Uterus (tissue), 4 donors: ENCODE results near the gene HEXA. TPM values are rescaled to one million over a fixed set of nuclear protein-coding genes. Genes with fewer than 3 reads are reported as not detected.
"Not testable (repeated sequence)": the region's sequence is repeated elsewhere in the genome, so short reads cannot be mapped to it uniquely, and the experiment has no call there.

Experiments used
- DNase-seq, 2 donors: peaks; one replicate each; pipeline ENCODE4 v3.0.0-alpha.2; 2019 to 2020
- H3K27ac ChIP-seq, 2 donors: fragments of 200-600 bp; sonication (generic); 1 replicate in 1 of 2; 2 replicates in 1 of 2; pipeline ENCODE4 v1.5.1; 2016 to 2018
- H3K27me3 ChIP-seq, 2 donors: fragments of 200-600 bp; sonication (generic); one replicate each; pipeline ENCODE4 v1.5.1; 2018 to 2019; ENCODE audit warnings: control low read depth in 1 of 2
- H3K36me3 ChIP-seq, 2 donors: fragments of 200-600 bp; sonication (generic); one replicate each; pipeline ENCODE4 v1.5.1; 2019; ENCODE audit warnings: control low read depth in 1 of 2
- H3K4me1 ChIP-seq, 2 donors: fragments of 200-600 bp; sonication (generic); one replicate each; pipeline ENCODE4 v1.5.1; 2018 to 2019; ENCODE audit warnings: control low read depth in 1 of 2
- H3K4me3 ChIP-seq, 2 donors: fragments of 200-600 bp; sonication (generic); 1 replicate in 1 of 2; 2 replicates in 1 of 2; pipeline ENCODE4 v1.5.1; 2018 to 2019; ENCODE audit warnings: mild to moderate bottlenecking in 1 of 2
- H3K9me3 ChIP-seq, 2 donors: fragments of 200-600 bp; sonication (generic); one replicate each; pipeline ENCODE4 v1.5.1; 2019; ENCODE audit warnings: control low read depth in 1 of 2
- CTCF ChIP-seq, 4 experiments: fragments of 200-600 bp in 2 of 4; fragments of 450-650 bp in 2 of 4; sonication (generic) in 2 of 4; IDR thresholded peaks; one replicate each; pipeline ENCODE4 v1.5.1; 2016 to 2019; ENCODE audit warnings: antibody characterized with exemption in 4 of 4, mild to moderate bottlenecking in 2 of 4, moderate library complexity in 1 of 4
- POLR2A ChIP-seq, 2 donors: fragments of 450-650 bp; IDR thresholded peaks; one replicate each; pipeline ENCODE4 v1.6.1; 2016; ENCODE audit warnings: antibody characterized with exemption in 2 of 2, mild to moderate bottlenecking in 1 of 2, moderate library complexity in 1 of 2
- intact Hi-C: fragments of 100-400 bp; cut with DNase I; formaldehyde crosslinking; loops from one replicate; pipeline ENCODE4 v1.15.1; 2023; ENCODE audit warnings: low total_unique reads
- total RNA-seq, 4 donors: library from RNA; depleted of rRNA in 3 of 4; stranded (reverse); fragments of >200 nt in 3 of 4; gene quantifications; one replicate each; pipeline versions ENCODE4 v1.1.0 to v1.2.4, GENCODE V29; 2014 to 2023
- donor health status: DM: yes; HTN: yes; CAD: no.

Gene HEXA
- 10 to 100 TPM; 14.9 to 86.0 (median 52.9) TPM for total RNA-seq

- Histone ChIP-seq H3K9me3 (no peaks in the 10 kb centered on the region), H3K4me1 (peaks cover 0 to 15% of the 10 kb centered on the region in 2 donors), H3K27ac (peak within 1 kb of the TSS; percentile 83 to 85), H3K4me3 (peak within 1 kb of the TSS; percentile 69 to 80), H3K36me3 (no peaks in the 10 kb centered on the region), H3K27me3 (no peaks in the 10 kb centered on the region)
- DNase-seq, result peak; percentile 96
- TF ChIP-seq POLR2A (IDR thresholded peaks at IDR 0.05) (peak; percentile 23 to 66), CTCF (IDR thresholded peaks at IDR 0.05) (peak in 1 of 4 experiments; percentile 25)
- intact Hi-C loops, result no loop called here
Measured at GRCh38 chr15:72375846-72376581, at the start of gene HEXA. HEXA (minus strand) TSS chr15:72376014; CDS start chr15:72375972, 42 bp downstream.

- DNase-seq, result no peak
- no peaks in the 10 kb centered on the region for H3K9me3 ChIP-seq
- TF ChIP-seq POLR2A (IDR thresholded peaks at IDR 0.05) (no peak), CTCF (IDR thresholded peaks at IDR 0.05) (no peak)
- intact Hi-C loops, result no loop called here
- H3K27me3 ChIP-seq, result no peaks in the 10 kb centered on the region
- no peak overlapping the region for H3K4me3 ChIP-seq
- no peaks in the 10 kb centered on the region for H3K36me3 ChIP-seq
- no peak overlapping the region for H3K27ac ChIP-seq
- no peaks in the 10 kb centered on the region for H3K4me1 ChIP-seq
Measured at GRCh38 chr15:72423256-72423655, 47.4 kb upstream of the HEXA start.

GRCh38 chr15:72421484-72421883 lies 45.7 kb upstream of the HEXA start:
- TF ChIP-seq CTCF (IDR thresholded peaks at IDR 0.05), result no peak
- TF ChIP-seq POLR2A (IDR thresholded peaks at IDR 0.05), result no peak
- Histone ChIP-seq H3K36me3 (no peaks in the 10 kb centered on the region), H3K4me1 (no peaks in the 10 kb centered on the region), H3K9me3 (no peaks in the 10 kb centered on the region), H3K27me3 (no peaks in the 10 kb centered on the region), H3K4me3 (no peak overlapping the region), H3K27ac (no peak overlapping the region)
- intact Hi-C loops, result no loop called here
- no peak for DNase-seq

GRCh38 chr15:72420576-72420975 lies 44.8 kb upstream of the HEXA start:
- intact Hi-C loops, result no loop called here
- no peak overlapping the region for H3K4me3 ChIP-seq
- H3K27me3 ChIP-seq, result no peaks in the 10 kb centered on the region
- TF ChIP-seq POLR2A (IDR thresholded peaks at IDR 0.05), result no peak
- TF ChIP-seq CTCF (IDR thresholded peaks at IDR 0.05), result no peak
- no peak overlapping the region for H3K27ac ChIP-seq
- DNase-seq, result no peak
- H3K9me3 ChIP-seq, result no peaks in the 10 kb centered on the region
- H3K36me3 ChIP-seq, result no peaks in the 10 kb centered on the region
- H3K4me1 ChIP-seq, result no peaks in the 10 kb centered on the region

- DNase-seq, H3K27me3 ChIP-seq, H3K27ac ChIP-seq, H3K36me3 ChIP-seq, intact Hi-C loops, H3K9me3 ChIP-seq, H3K4me3 ChIP-seq, H3K4me1 ChIP-seq: not testable (repeated sequence)
Measured at GRCh38 chr15:72419768-72420167, 44.0 kb upstream of the HEXA start.
